ENCODE measurements around the gene ATP10B.

- TF ChIP-seq CTCF (IDR thresholded peaks at IDR 0.05) = no peak
- TF ChIP-seq POLR2A (IDR thresholded peaks at IDR 0.05) = no peak
Observed at GRCh38 chr5:160641405-160641804, 210.6 kb downstream of the ATP10B start.
